WTC11 (cell line): ENCODE data around the gene KCTD18. TPM values are rescaled to one million over a fixed set of nuclear protein-coding genes. Genes with fewer than 3 reads are reported as not detected.

Experiments
- AFF4 ChIP-seq: sonication (generic); formaldehyde crosslinking; IDR thresholded peaks from 2 replicates; pipeline ENCODE4 v1.8.1; 2023; ENCODE audit warnings: mild to moderate bottlenecking, missing genetic modification reagents, borderline replicate concordance
- ATF3 ChIP-seq: sonication (generic); formaldehyde crosslinking; conservative IDR thresholded peaks from 2 replicates; pipeline ENCODE4 v1.8.1; 2022; ENCODE audit warnings: mild to moderate bottlenecking, missing genetic modification reagents
- CDX4 ChIP-seq: fragments of 250-450 bp; sonication (Bioruptor Pico); IDR thresholded peaks from 2 replicates; pipeline ENCODE4 v1.9.0; 2021; ENCODE audit warnings: moderate library complexity, mild to moderate bottlenecking, inconsistent platforms, borderline replicate concordance
- E2F4 ChIP-seq: sonication (generic); formaldehyde crosslinking; IDR thresholded peaks from 2 replicates; pipeline ENCODE4 v1.8.1; 2022; ENCODE audit warnings: low read depth, mild to moderate bottlenecking, moderate library complexity, missing genetic modification reagents, borderline replicate concordance
- ESRRA ChIP-seq: sonication (generic); formaldehyde crosslinking; IDR thresholded peaks from 2 replicates; pipeline ENCODE4 v1.8.1; 2022; ENCODE audit warnings: mild to moderate bottlenecking, missing genetic modification reagents, borderline replicate concordance
- FOXP1 ChIP-seq: sonication (generic); formaldehyde crosslinking; IDR thresholded peaks from 2 replicates; pipeline ENCODE4 v1.8.0; 2022; ENCODE audit warnings: missing genetic modification reagents, mild to moderate bottlenecking, moderate library complexity, borderline replicate concordance
- GTF2I ChIP-seq: fragments of 250-450 bp; sonication (Bioruptor Pico); conservative IDR thresholded peaks from 2 replicates; pipeline ENCODE4 v1.4.0; 2021; ENCODE audit warnings: mild to moderate bottlenecking
- IRF2 ChIP-seq: sonication (generic); formaldehyde crosslinking; IDR thresholded peaks from 2 replicates; pipeline ENCODE4 v1.8.0; 2022; ENCODE audit warnings: low read depth, missing genetic modification reagents, borderline replicate concordance
- KAT7 ChIP-seq: sonication (generic); formaldehyde crosslinking; IDR thresholded peaks from 2 replicates; pipeline ENCODE4 v1.8.1; 2023; ENCODE audit warnings: missing genetic modification reagents, mild to moderate bottlenecking, borderline replicate concordance
- MXD4 ChIP-seq: fragments of 250-450 bp; sonication (Bioruptor Pico); IDR thresholded peaks from 2 replicates; pipeline ENCODE4 v1.8.0; 2021; ENCODE audit warnings: mild to moderate bottlenecking, moderate library complexity, borderline replicate concordance
- MYBL2 ChIP-seq: sonication (generic); formaldehyde crosslinking; IDR thresholded peaks from 2 replicates; pipeline ENCODE4 v1.8.1; 2023; ENCODE audit warnings: mild to moderate bottlenecking, moderate library complexity, missing genetic modification reagents
- NR3C1 ChIP-seq: sonication (generic); formaldehyde crosslinking; conservative IDR thresholded peaks from 2 replicates; pipeline ENCODE4 v1.8.1; 2023; ENCODE audit warnings: low read depth, mild to moderate bottlenecking, missing genetic modification reagents
- PREB ChIP-seq: sonication (generic); formaldehyde crosslinking; IDR thresholded peaks from 2 replicates; pipeline ENCODE4 v1.8.1; 2022; ENCODE audit warnings: mild to moderate bottlenecking, missing genetic modification reagents, moderate library complexity, borderline replicate concordance
- RORB ChIP-seq: fragments of 250-450 bp; sonication (Bioruptor Pico); IDR thresholded peaks from 2 replicates; pipeline ENCODE4 v1.9.0; 2021; ENCODE audit warnings: mild to moderate bottlenecking
- ZMAT4 ChIP-seq: fragments of 250-450 bp; sonication (Bioruptor Pico); IDR thresholded peaks from 2 replicates; pipeline ENCODE4 v1.9.0; 2021; ENCODE audit warnings: mild to moderate bottlenecking
- ZNF121 ChIP-seq: sonication (generic); formaldehyde crosslinking; IDR thresholded peaks from 2 replicates; pipeline ENCODE4 v1.8.0; 2023; ENCODE audit warnings: missing genetic modification reagents
- ZNF396 ChIP-seq: fragments of 250-450 bp; sonication (Bioruptor Pico); IDR thresholded peaks from 2 replicates; pipeline ENCODE4 v1.8.0; 2021; ENCODE audit warnings: mild to moderate bottlenecking, moderate library complexity, borderline replicate concordance
- ZNF512 ChIP-seq: sonication (generic); formaldehyde crosslinking; IDR thresholded peaks from 2 replicates; pipeline ENCODE4 v1.8.1; 2022; ENCODE audit warnings: missing genetic modification reagents, borderline replicate concordance
- total RNA-seq: library from RNA; stranded (reverse); gene quantifications from 3 replicates; pipeline ENCODE4 v1.2.3, GENCODE V29; 2021
- TF ChIP-seq, protein P1 (sequence below): fragments of 250-450 bp; sonication (Bioruptor Pico); IDR thresholded peaks from 2 replicates; pipeline ENCODE4 v1.9.0; 2021; ENCODE audit warnings: mild to moderate bottlenecking
- TF ChIP-seq, protein P2 (sequence below): sonication (generic); formaldehyde crosslinking; IDR thresholded peaks from 2 replicates; pipeline ENCODE4 v1.8.1; 2023; ENCODE audit warnings: mild to moderate bottlenecking, missing genetic modification reagents, moderate library complexity
- TF ChIP-seq, protein P3 (sequence below): sonication (generic); formaldehyde crosslinking; IDR thresholded peaks from 2 replicates; pipeline ENCODE4 v1.8.0; 2023; ENCODE audit warnings: mild to moderate bottlenecking, missing genetic modification reagents

Gene KCTD18
- total RNA-seq, 1 experiment from 2014 or later = 4.9 TPM

- TF ChIP-seq, protein P1, sequence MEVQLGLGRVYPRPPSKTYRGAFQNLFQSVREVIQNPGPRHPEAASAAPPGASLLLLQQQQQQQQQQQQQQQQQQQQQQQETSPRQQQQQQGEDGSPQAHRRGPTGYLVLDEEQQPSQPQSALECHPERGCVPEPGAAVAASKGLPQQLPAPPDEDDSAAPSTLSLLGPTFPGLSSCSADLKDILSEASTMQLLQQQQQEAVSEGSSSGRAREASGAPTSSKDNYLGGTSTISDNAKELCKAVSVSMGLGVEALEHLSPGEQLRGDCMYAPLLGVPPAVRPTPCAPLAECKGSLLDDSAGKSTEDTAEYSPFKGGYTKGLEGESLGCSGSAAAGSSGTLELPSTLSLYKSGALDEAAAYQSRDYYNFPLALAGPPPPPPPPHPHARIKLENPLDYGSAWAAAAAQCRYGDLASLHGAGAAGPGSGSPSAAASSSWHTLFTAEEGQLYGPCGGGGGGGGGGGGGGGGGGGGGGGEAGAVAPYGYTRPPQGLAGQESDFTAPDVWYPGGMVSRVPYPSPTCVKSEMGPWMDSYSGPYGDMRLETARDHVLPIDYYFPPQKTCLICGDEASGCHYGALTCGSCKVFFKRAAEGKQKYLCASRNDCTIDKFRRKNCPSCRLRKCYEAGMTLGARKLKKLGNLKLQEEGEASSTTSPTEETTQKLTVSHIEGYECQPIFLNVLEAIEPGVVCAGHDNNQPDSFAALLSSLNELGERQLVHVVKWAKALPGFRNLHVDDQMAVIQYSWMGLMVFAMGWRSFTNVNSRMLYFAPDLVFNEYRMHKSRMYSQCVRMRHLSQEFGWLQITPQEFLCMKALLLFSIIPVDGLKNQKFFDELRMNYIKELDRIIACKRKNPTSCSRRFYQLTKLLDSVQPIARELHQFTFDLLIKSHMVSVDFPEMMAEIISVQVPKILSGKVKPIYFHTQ (CRISPR knock-in tag) = no peak
- TF ChIP-seq AFF4 (CRISPR knock-in tag) = no peak
- no peak for TF ChIP-seq IRF2
- no peak for TF ChIP-seq ZNF396
- no peak for TF ChIP-seq CDX4 (CRISPR knock-in tag)
- no peak for TF ChIP-seq ZNF121 (CRISPR knock-in tag)
- TF ChIP-seq, protein P2, sequence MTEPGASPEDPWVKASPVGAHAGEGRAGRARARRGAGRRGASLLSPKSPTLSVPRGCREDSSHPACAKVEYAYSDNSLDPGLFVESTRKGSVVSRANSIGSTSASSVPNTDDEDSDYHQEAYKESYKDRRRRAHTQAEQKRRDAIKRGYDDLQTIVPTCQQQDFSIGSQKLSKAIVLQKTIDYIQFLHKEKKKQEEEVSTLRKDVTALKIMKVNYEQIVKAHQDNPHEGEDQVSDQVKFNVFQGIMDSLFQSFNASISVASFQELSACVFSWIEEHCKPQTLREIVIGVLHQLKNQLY = no peak
- TF ChIP-seq, protein P3, sequence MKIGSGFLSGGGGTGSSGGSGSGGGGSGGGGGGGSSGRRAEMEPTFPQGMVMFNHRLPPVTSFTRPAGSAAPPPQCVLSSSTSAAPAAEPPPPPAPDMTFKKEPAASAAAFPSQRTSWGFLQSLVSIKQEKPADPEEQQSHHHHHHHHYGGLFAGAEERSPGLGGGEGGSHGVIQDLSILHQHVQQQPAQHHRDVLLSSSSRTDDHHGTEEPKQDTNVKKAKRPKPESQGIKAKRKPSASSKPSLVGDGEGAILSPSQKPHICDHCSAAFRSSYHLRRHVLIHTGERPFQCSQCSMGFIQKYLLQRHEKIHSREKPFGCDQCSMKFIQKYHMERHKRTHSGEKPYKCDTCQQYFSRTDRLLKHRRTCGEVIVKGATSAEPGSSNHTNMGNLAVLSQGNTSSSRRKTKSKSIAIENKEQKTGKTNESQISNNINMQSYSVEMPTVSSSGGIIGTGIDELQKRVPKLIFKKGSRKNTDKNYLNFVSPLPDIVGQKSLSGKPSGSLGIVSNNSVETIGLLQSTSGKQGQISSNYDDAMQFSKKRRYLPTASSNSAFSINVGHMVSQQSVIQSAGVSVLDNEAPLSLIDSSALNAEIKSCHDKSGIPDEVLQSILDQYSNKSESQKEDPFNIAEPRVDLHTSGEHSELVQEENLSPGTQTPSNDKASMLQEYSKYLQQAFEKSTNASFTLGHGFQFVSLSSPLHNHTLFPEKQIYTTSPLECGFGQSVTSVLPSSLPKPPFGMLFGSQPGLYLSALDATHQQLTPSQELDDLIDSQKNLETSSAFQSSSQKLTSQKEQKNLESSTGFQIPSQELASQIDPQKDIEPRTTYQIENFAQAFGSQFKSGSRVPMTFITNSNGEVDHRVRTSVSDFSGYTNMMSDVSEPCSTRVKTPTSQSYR (CRISPR knock-in tag) = no peak
- TF ChIP-seq KAT7 (CRISPR knock-in tag) = no peak
- no peak for TF ChIP-seq GTF2I (CRISPR knock-in tag)
- peak; percentile 89; the same call in 1 of the 2 replicates for TF ChIP-seq FOXP1 (CRISPR knock-in tag)
- no peak for TF ChIP-seq MXD4 (CRISPR knock-in tag)
- TF ChIP-seq E2F4 (CRISPR knock-in tag) = peak; percentile 91
- no peak for TF ChIP-seq NR3C1 (CRISPR knock-in tag)
- no peak for TF ChIP-seq ZNF512 (CRISPR knock-in tag)
- TF ChIP-seq ESRRA (CRISPR knock-in tag) = no peak
- TF ChIP-seq ZMAT4 = no peak
- no peak for TF ChIP-seq PREB (CRISPR knock-in tag)
- peak; percentile 100 for TF ChIP-seq MYBL2 (CRISPR knock-in tag)
- no peak for TF ChIP-seq RORB (CRISPR knock-in tag)
- no peak for TF ChIP-seq ATF3
Measured at GRCh38 chr2:200525882-200526651, 16.2 kb upstream of the KCTD18 start, which contains the start of gene SGO2 (continued).
